Stimulated activated CD4-positive, alpha-beta T cell treated with anti-CD3 and anti-CD28 coated beads, Interleukin-2, amount 100 ng/mL, for 48 hours (primary cell): ENCODE results near the gene MCM7.

Experiments
- DNase-seq, 2 donors: peaks; one replicate each; pipeline ENCODE4 v3.0.0-alpha.2; 2020

The MCM7 gene

GRCh38 chr7:100065452-100066186 is 35.6 kb downstream of the MCM7 start:
- no peak for DNase-seq

- no peak for DNase-seq
Measured at GRCh38 chr7:100064162-100064561, 37.0 kb downstream of the MCM7 start.

GRCh38 chr7:100063376-100063775 is 37.8 kb downstream of the MCM7 start:
- DNase-seq, result no peak

- no peak for DNase-seq
Measured at GRCh38 chr7:100061518-100062193, 39.5 kb downstream of the MCM7 start.

GRCh38 chr7:100059251-100059739 is 41.9 kb downstream of the MCM7 start:
- DNase-seq, result no peak

- no peak for DNase-seq
Measured at GRCh38 chr7:100057006-100057405, 44.2 kb downstream of the MCM7 start.

- no peak for DNase-seq
Measured at GRCh38 chr7:100053215-100053614, 48.0 kb downstream of the MCM7 start.

GRCh38 chr7:100051611-100052010 is 49.6 kb downstream of the MCM7 start:
- DNase-seq, result no peak

GRCh38 chr7:100049441-100050291 is 51.5 kb downstream of the MCM7 start, which contains the start of gene ZSCAN21:
Gene ZSCAN21 (plus strand): TSS chr7:100049774. CDS start chr7:100057007, 7,233 bp downstream.
- peak; percentile 73 to 78 for DNase-seq

GRCh38 chr7:100048680-100049079 is 52.5 kb downstream of the MCM7 start:
- no peak for DNase-seq

- DNase-seq, result no peak
Measured at GRCh38 chr7:100044718-100045117, 56.5 kb downstream of the MCM7 start.
